CD4-positive, CD25-positive, alpha-beta regulatory T cell (primary cell): Measurements from ENCODE around the gene PCDHGA11. TPM values are rescaled to one million over a fixed set of nuclear protein-coding genes. Genes with fewer than 3 reads are reported as not detected.
A peak's percentile ranks its signal among the peaks of the same experiment; 100 is the strongest.
"Not testable (repeated sequence)": the region's sequence is repeated elsewhere in the genome, so short reads cannot be mapped to it uniquely, and the experiment has no call there.

Source experiments
- ATAC-seq, 2 donors: fragments of 150-1000 bp; cut with Tn5 transposase; one replicate each; pipeline ENCODE4 v1.10.0; 2021; ENCODE audit warnings: low read depth in 2 of 2, moderate number of reproducible peaks in 2 of 2, moderate library complexity in 1 of 2
- DNase-seq, 3 donors: peaks; one replicate each; pipeline versions ENCODE4 v3.0.0 to v3.0.0-alpha.2; 2012 to 2022; ENCODE audit warnings: mixed read lengths in 1 of 3
- H3K27ac ChIP-seq: one replicate; pipeline ENCODE4 v1.7.0; 2013; ENCODE audit warnings: mild to moderate bottlenecking, low read length; ENCODE audit not compliant: insufficient read depth, poor library complexity, severe bottlenecking
- H3K27me3 ChIP-seq: one replicate; pipeline ENCODE4 v1.7.0; 2013; ENCODE audit warnings: low read length; ENCODE audit not compliant: control insufficient read depth, insufficient read depth
- H3K36me3 ChIP-seq: one replicate; pipeline ENCODE4 v1.7.0; 2013; ENCODE audit warnings: mild to moderate bottlenecking, low read length, moderate library complexity; ENCODE audit not compliant: control insufficient read depth, insufficient read depth
- H3K4me1 ChIP-seq: 2 replicates; pipeline ENCODE4 v1.7.0; 2013; ENCODE audit warnings: mild to moderate bottlenecking, low read length; ENCODE audit not compliant: insufficient read depth, control insufficient read depth, poor library complexity, severe bottlenecking
- H3K4me3 ChIP-seq: one replicate; pipeline ENCODE4 v1.7.0; 2013; ENCODE audit warnings: low read depth, mild to moderate bottlenecking, low read length, moderate library complexity
- H3K9me3 ChIP-seq, 2 experiments: 1 replicate in 1 of 2; 2 replicates in 1 of 2; pipeline ENCODE4 v1.7.0; 2013; ENCODE audit warnings: low read length in 2 of 2, mild to moderate bottlenecking in 1 of 2, moderate library complexity in 1 of 2; ENCODE audit not compliant: control insufficient read depth in 2 of 2
- H3K27ac Mint-ChIP-seq, 3 donors: one replicate each; pipeline ENCODE4 v1.8.0; 2020 to 2022; ENCODE audit warnings: mild to moderate bottlenecking in 3 of 3, mixed read lengths in 3 of 3, moderate library complexity in 2 of 3
- H3K27me3 Mint-ChIP-seq: one replicate; pipeline ENCODE4 v1.8.0; 2022; ENCODE audit warnings: mild to moderate bottlenecking, mixed read lengths
- H3K36me3 Mint-ChIP-seq: one replicate; pipeline ENCODE4 v1.8.0; 2020; ENCODE audit warnings: mixed read lengths
- H3K4me1 Mint-ChIP-seq, 4 donors: one replicate each; pipeline ENCODE4 v1.8.0; 2020 to 2022; ENCODE audit warnings: mixed read lengths in 4 of 4, mild to moderate bottlenecking in 1 of 4
- H3K4me3 Mint-ChIP-seq, 4 donors: one replicate each; pipeline ENCODE4 v1.8.0; 2020 to 2022; ENCODE audit warnings: mild to moderate bottlenecking in 4 of 4, mixed read lengths in 4 of 4, moderate library complexity in 3 of 4
- H3K9me3 Mint-ChIP-seq, 7 donors: one replicate each; pipeline ENCODE4 v1.8.0; 2020 to 2022; ENCODE audit warnings: mixed read lengths in 7 of 7, mild to moderate bottlenecking in 3 of 7, moderate library complexity in 2 of 7
- polyA plus RNA-seq, 4 donors: library from polyadenylated mRNA; unstranded; fragments of 300-500 nt; fragmentation: Illumina TruSeq; gene quantifications; one replicate each; pipeline ENCODE4 v1.2.3, GENCODE V29; 2021
- total RNA-seq: library from RNA; stranded (reverse); gene quantifications from one replicate; pipeline ENCODE4 v1.2.3, GENCODE V29; 2022

Gene PCDHGA11
- total and polyA plus RNA-seq, 5 donors from 2014 or later = not detected

GRCh38 chr5:141403387-141403786 lies 17.5 kb upstream of the PCDHGA11 start:
- Mint-ChIP-seq H3K4me1 (peaks cover 0 to 8% (median 0%) of the 10 kb centered on the region in 4 donors), H3K27me3 (peaks cover 64% of the 10 kb centered on the region), H3K36me3 (peaks cover 8% of the 10 kb centered on the region), H3K27ac (no peak overlapping the region), H3K9me3 (peaks cover 0 to 34% (median 10%) of the 10 kb centered on the region in 7 donors), H3K4me3 (peak overlapping the region in 1 of 4 donors; percentile 9)
- H3K9me3 ChIP-seq = peaks cover 24 to 42% of the 10 kb centered on the region in 2 experiments
- ATAC-seq (no peak), DNase-seq (no peak)
- H3K27ac ChIP-seq = no peak overlapping the region
- no peaks in the 10 kb centered on the region for H3K36me3 ChIP-seq
- no peaks in the 10 kb centered on the region for H3K4me1 ChIP-seq
- H3K27me3 ChIP-seq = peaks cover 38% of the 10 kb centered on the region
- no peak overlapping the region for H3K4me3 ChIP-seq

DNA sequence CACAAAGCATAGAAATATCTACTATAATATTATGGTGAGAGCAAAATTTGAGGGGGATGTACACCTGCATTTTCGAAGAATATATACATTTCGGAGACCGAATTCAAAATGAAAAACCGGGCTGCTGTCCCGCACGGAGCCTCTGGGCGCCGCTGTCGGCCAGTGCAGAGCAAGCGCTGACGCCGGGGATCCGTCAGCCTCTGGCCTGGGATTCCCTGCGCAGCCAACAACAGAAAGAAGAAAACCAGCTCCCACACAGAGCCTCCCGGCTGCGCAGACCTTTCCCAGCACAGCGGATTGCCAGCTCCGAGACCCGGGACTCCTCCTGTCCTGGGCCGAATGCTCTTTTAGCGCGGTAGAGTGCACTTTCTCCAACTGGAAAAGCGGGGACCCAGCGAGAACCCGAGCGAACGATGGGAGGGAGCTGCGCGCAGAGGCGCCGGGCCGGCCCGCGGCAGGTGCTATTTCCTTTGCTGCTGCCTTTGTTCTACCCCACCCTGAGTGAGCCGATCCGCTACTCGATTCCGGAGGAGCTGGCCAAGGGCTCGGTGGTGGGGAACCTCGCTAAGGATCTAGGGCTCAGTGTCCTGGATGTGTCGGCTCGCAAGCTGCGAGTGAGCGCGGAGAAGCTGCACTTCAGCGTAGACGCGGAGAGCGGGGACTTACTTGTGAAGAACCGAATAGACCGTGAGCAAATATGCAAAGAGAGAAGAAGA lies 12.9 kb upstream of the PCDHGA11 start, which contains the start of gene PCDHGB6:
TSS of gene PCDHGB6 (plus strand) at position 232 of the 716 bp plus-strand sequence. CDS start at position 414, 182 bp downstream.
- H3K36me3 ChIP-seq, H3K4me1 ChIP-seq, H3K4me3 ChIP-seq, H3K27ac Mint-ChIP-seq, H3K4me1 Mint-ChIP-seq, H3K27ac ChIP-seq: not testable (repeated sequence)
- ATAC-seq (peak in 1 of 2 donors; percentile 24), DNase-seq (peak in 1 of 3 donors; percentile 32)
- peaks cover 21 to 39% of the 10 kb centered on the region in 2 experiments for H3K9me3 ChIP-seq
- H3K36me3 Mint-ChIP-seq = peaks cover 12% of the 10 kb centered on the region
- peaks cover 81% of the 10 kb centered on the region for H3K27me3 Mint-ChIP-seq
- H3K9me3 Mint-ChIP-seq = peaks cover 0 to 40% (median 13%) of the 10 kb centered on the region in 7 donors
- H3K4me3 Mint-ChIP-seq = peak within 1 kb of the TSS in 3 of 4 donors; percentile 31 to 58 (median 50)
- H3K27me3 ChIP-seq = peaks cover 39% of the 10 kb centered on the region

- Histone ChIP-seq H3K36me3 (no peaks in the 10 kb centered on the region), H3K27me3 (peaks cover 52% of the 10 kb centered on the region), H3K4me1 (peaks cover 12% of the 10 kb centered on the region), H3K4me3 (no peak overlapping the region), H3K27ac (no peak overlapping the region), H3K9me3 (peaks cover 21 to 37% of the 10 kb centered on the region in 2 experiments)
- Mint-ChIP-seq H3K9me3 (peaks cover 0 to 44% (median 13%) of the 10 kb centered on the region in 7 donors), H3K4me3 (peak overlapping the region in 1 of 4 donors; percentile 35), H3K27me3 (peaks cover 83% of the 10 kb centered on the region), H3K36me3 (peaks cover 17% of the 10 kb centered on the region), H3K4me1 (peaks cover 0 to 21% (median 16%) of the 10 kb centered on the region in 4 donors), H3K27ac (no peak overlapping the region)
- DNase-seq = no peak
- no peak for ATAC-seq
These were observed 11.1 kb upstream of the PCDHGA11 start for GRCh38 chr5:141409598-141410306.

DNA sequence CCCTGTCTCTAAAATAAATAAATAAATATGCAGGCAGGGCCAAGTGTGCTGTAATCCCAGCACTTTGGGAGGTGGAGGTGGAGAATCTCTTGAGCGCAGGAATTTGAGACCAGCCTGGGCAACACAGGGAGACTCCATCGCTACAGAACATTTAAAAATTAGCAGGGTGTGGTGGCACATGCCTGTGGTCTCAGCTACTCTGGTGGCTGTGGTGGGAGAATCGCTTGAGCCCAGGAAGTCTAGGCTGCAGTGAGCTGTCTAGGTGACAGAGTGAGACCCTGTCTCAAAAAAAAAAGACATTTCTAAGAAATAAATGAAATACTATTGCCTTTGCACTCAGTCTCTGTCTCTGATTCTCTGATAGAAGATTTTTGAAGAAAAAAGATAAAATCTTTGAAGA lies 9.3 kb upstream of the PCDHGA11 start:
- peaks cover 17% of the 10 kb centered on the region for H3K36me3 Mint-ChIP-seq
- Histone ChIP-seq H3K27me3 (peaks cover 53% of the 10 kb centered on the region), H3K4me3 (no peak overlapping the region), H3K27ac (no peak overlapping the region), H3K4me1 (peaks cover 12% of the 10 kb centered on the region), H3K36me3 (no peaks in the 10 kb centered on the region), H3K9me3 (peaks cover 17 to 44% of the 10 kb centered on the region in 2 experiments)
- no peak overlapping the region for H3K4me3 Mint-ChIP-seq
- H3K9me3 Mint-ChIP-seq = peaks cover 0 to 44% (median 15%) of the 10 kb centered on the region in 7 donors
- no peak overlapping the region for H3K27ac Mint-ChIP-seq
- DNase-seq = no peak
- no peak for ATAC-seq
- peaks cover 80% of the 10 kb centered on the region for H3K27me3 Mint-ChIP-seq
- H3K4me1 Mint-ChIP-seq = peaks cover 0 to 21% (median 16%) of the 10 kb centered on the region in 4 donors

DNA sequence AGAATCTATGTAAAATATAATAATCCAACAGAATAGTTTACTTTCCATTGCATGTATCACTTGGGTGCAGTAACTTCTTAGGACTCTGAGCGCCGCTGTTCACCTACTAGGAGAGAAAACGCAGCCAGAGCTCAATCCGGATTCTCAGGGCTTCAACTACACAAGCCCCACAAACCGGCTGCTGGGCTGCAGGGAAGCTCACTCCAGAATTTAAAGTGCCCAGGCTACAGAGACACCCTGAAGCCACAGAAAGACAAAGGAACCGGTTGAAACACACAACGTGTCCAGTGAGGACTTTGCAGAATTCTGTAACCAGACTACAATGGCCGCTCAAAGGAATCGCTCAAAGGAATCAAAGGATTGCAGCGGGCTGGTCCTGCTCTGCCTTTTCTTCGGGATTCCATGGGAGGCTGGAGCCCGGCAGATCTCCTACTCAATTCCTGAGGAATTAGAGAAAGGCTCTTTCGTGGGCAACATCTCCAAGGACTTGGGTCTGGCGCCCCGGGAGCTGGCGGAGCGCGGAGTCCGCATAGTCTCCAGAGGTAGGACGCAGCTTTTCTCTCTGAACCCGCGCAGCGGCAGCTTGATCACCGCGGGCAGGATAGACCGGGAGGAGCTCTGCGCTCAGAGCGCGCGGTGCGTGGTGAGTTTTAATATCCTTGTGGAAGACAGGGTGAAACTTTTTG lies 7.9 kb upstream of the PCDHGA11 start, which contains the start of gene PCDHGA10:
TSS of gene PCDHGA10 (plus strand) at position 134 of the 686 bp plus-strand sequence. CDS start at position 323, 189 bp downstream.
- H3K4me1 Mint-ChIP-seq = peaks cover 0 to 24% (median 17%) of the 10 kb centered on the region in 4 donors
- peak within 1 kb of the TSS; percentile 85 to 93 (median 87) for H3K4me3 Mint-ChIP-seq
- Histone ChIP-seq H3K27me3 (peaks cover 52% of the 10 kb centered on the region), H3K4me1 (peaks cover 18% of the 10 kb centered on the region), H3K4me3 (peak within 1 kb of the TSS; percentile 75), H3K36me3 (no peaks in the 10 kb centered on the region), H3K27ac (no peak within 1 kb of the TSS), H3K9me3 (peaks cover 12 to 36% of the 10 kb centered on the region in 2 experiments)
- peaks cover 15% of the 10 kb centered on the region for H3K36me3 Mint-ChIP-seq
- peaks cover 0 to 39% (median 15%) of the 10 kb centered on the region in 7 donors for H3K9me3 Mint-ChIP-seq
- H3K27ac Mint-ChIP-seq = peak within 1 kb of the TSS in 1 of 3 donors; percentile 86
- peak in 2 of 3 donors; percentile 43 to 69 for DNase-seq
- peaks cover 79% of the 10 kb centered on the region for H3K27me3 Mint-ChIP-seq
- ATAC-seq = peak; percentile 64 to 68

GRCh38 chr5:141413540-141414069 lies 7.2 kb upstream of the PCDHGA11 start:
- Mint-ChIP-seq H3K9me3 (peaks cover 0 to 40% (median 20%) of the 10 kb centered on the region in 7 donors), H3K4me3 (peak overlapping the region; percentile 85 to 93 (median 87)), H3K27ac (peak overlapping the region in 1 of 3 donors; percentile 80), H3K36me3 (peaks cover 19% of the 10 kb centered on the region), H3K27me3 (peaks cover 76% of the 10 kb centered on the region), H3K4me1 (peaks cover 0 to 26% (median 17%) of the 10 kb centered on the region in 4 donors)
- H3K4me1 ChIP-seq = peaks cover 18% of the 10 kb centered on the region
- H3K27ac ChIP-seq = no peak overlapping the region
- H3K4me3 ChIP-seq = peak overlapping the region; percentile 75
- ATAC-seq (no peak), DNase-seq (no peak)
- H3K9me3 ChIP-seq = peaks cover 16 to 36% of the 10 kb centered on the region in 2 experiments
- no peaks in the 10 kb centered on the region for H3K36me3 ChIP-seq
- peaks cover 57% of the 10 kb centered on the region for H3K27me3 ChIP-seq
